Mammary epithelial cell (primary cell): Measurements from ENCODE around the gene LRIG2.
"Not testable (repeated sequence)": the region's sequence is repeated elsewhere in the genome, so short reads cannot be mapped to it uniquely, and the experiment has no call there.

Experiments used
- CTCF ChIP-seq, 2 donors: IDR thresholded peaks in 1 of 2; conservative IDR thresholded peaks in 1 of 2; 2 replicates each; pipeline ENCODE4 v1.5.1; 2011 to 2012; ENCODE audit warnings: inconsistent platforms in 2 of 2, low read length in 2 of 2, mild to moderate bottlenecking in 2 of 2, control low read depth in 1 of 2, low read depth in 1 of 2; ENCODE audit not compliant: insufficient read depth in 1 of 2; ENCODE audit errors: extremely low read depth in 1 of 2
- EZH2 ChIP-seq: IDR thresholded peaks from 2 replicates; pipeline ENCODE4 v1.6.1; 2012; ENCODE audit warnings: low read length, inconsistent platforms, borderline replicate concordance

- TF ChIP-seq CTCF (conservative IDR thresholded peaks at IDR 0.05 in 1 of 2, IDR thresholded peaks at IDR 0.05 in 1 of 2; ENCODE audit: extremely low read depth in 1 of 2, insufficient read depth in 1 of 2, low read depth in 1 of 2, low read length in 2 of 2); EZH2: not testable (repeated sequence)
Observed at GRCh38 chr1:113158743-113159142, 85.7 kb downstream of the LRIG2 start.
